Rectal smooth muscle tissue (tissue), 1 donor: ENCODE results near the gene HID1.

Experiments used
- H3K27ac ChIP-seq: one replicate; pipeline ENCODE4 v1.7.0; 2013; ENCODE audit warnings: low read depth, low read length, inconsistent platforms
- H3K27me3 ChIP-seq: one replicate; pipeline ENCODE4 v1.7.0; 2013; ENCODE audit warnings: low read length; ENCODE audit not compliant: control insufficient read depth, insufficient read depth
- H3K36me3 ChIP-seq: one replicate; pipeline ENCODE4 v1.7.0; 2013; ENCODE audit warnings: low read length; ENCODE audit not compliant: control insufficient read depth, insufficient read depth
- H3K4me1 ChIP-seq: one replicate; pipeline ENCODE4 v1.7.0; 2013; ENCODE audit warnings: low read length; ENCODE audit not compliant: control insufficient read depth, insufficient read depth
- H3K4me3 ChIP-seq: one replicate; pipeline ENCODE4 v1.7.0; 2013; ENCODE audit warnings: low read length
- H3K9ac ChIP-seq: one replicate; pipeline ENCODE4 v1.7.0; 2013; ENCODE audit warnings: low read length

Gene HID1

GRCh38 chr17:74972107-74972972 lies at the start of gene HID1:
Gene HID1, minus strand, starts transcription at chr17:74972759. Its CDS starts 103 bp downstream, at chr17:74972656.
- Histone ChIP-seq H3K27me3 (peaks cover 13% of the 10 kb centered on the region), H3K4me1 (no peaks in the 10 kb centered on the region), H3K4me3 (peak within 1 kb of the TSS; percentile 59), H3K9ac (no peak within 1 kb of the TSS), H3K36me3 (no peaks in the 10 kb centered on the region), H3K27ac (no peak within 1 kb of the TSS)

- H3K9ac ChIP-seq, result no peak overlapping the region
These were observed 48.0 kb upstream of the HID1 start for GRCh38 chr17:75020331-75021110.

GRCh38 chr17:75019710-75020109 lies 47.2 kb upstream of the HID1 start:
- no peak overlapping the region for H3K4me3 ChIP-seq

More at GRCh38 chr17:75020331-75021110, 48.0 kb upstream of the HID1 start:
- no peak overlapping the region for H3K4me3 ChIP-seq
- H3K4me1 ChIP-seq, result no peaks in the 10 kb centered on the region
- H3K36me3 ChIP-seq, result peaks cover 17% of the 10 kb centered on the region
- no peaks in the 10 kb centered on the region for H3K27me3 ChIP-seq
- H3K27ac ChIP-seq, result no peak overlapping the region

GRCh38 chr17:75019146-75019545 lies 46.6 kb upstream of the HID1 start:
- H3K27me3 ChIP-seq, result no peaks in the 10 kb centered on the region
- H3K9ac ChIP-seq, result no peak overlapping the region
- peaks cover 17% of the 10 kb centered on the region for H3K36me3 ChIP-seq
- no peaks in the 10 kb centered on the region for H3K4me1 ChIP-seq
- H3K4me3 ChIP-seq, result no peak overlapping the region
- no peak overlapping the region for H3K27ac ChIP-seq

More at GRCh38 chr17:75019710-75020109, 47.2 kb upstream of the HID1 start:
- Histone ChIP-seq H3K36me3 (peaks cover 17% of the 10 kb centered on the region), H3K9ac (no peak overlapping the region), H3K27me3 (no peaks in the 10 kb centered on the region), H3K27ac (no peak overlapping the region), H3K4me1 (no peaks in the 10 kb centered on the region)

GRCh38 chr17:75013092-75013559 lies 40.6 kb upstream of the HID1 start:
- peak overlapping the region; percentile 75 for H3K4me3 ChIP-seq
- no peaks in the 10 kb centered on the region for H3K36me3 ChIP-seq
- H3K27ac ChIP-seq, result peak overlapping the region; percentile 92
- peaks cover 15% of the 10 kb centered on the region for H3K4me1 ChIP-seq
- H3K9ac ChIP-seq, result peak overlapping the region; percentile 56
- no peaks in the 10 kb centered on the region for H3K27me3 ChIP-seq

- Histone ChIP-seq H3K27ac (peak within 1 kb of the TSS; percentile 92), H3K27me3 (no peaks in the 10 kb centered on the region), H3K36me3 (no peaks in the 10 kb centered on the region), H3K9ac (peak within 1 kb of the TSS; percentile 64), H3K4me1 (peaks cover 15% of the 10 kb centered on the region), H3K4me3 (peak within 1 kb of the TSS; percentile 75)
These were observed 40.0 kb upstream of the HID1 start, which contains the start of gene MRPL58 for GRCh38 chr17:75012346-75013091. Gene MRPL58, plus strand, starts transcription at chr17:75012670. Its CDS starts 17 bp downstream, at chr17:75012687.

- Histone ChIP-seq H3K27me3 (no peaks in the 10 kb centered on the region), H3K4me1 (peaks cover 15% of the 10 kb centered on the region), H3K36me3 (no peaks in the 10 kb centered on the region), H3K4me3 (peak overlapping the region; percentile 75), H3K27ac (peak overlapping the region; percentile 92), H3K9ac (peak overlapping the region; percentile 64)
These were observed 39.5 kb upstream of the HID1 start for GRCh38 chr17:75012096-75012345.

GRCh38 chr17:75011401-75012095 lies 39.0 kb upstream of the HID1 start:
- peaks cover 15% of the 10 kb centered on the region for H3K4me1 ChIP-seq
- peak overlapping the region; percentile 75 for H3K4me3 ChIP-seq
- no peak overlapping the region for H3K9ac ChIP-seq
- H3K27me3 ChIP-seq, result no peaks in the 10 kb centered on the region
- peak overlapping the region; percentile 92 for H3K27ac ChIP-seq
- H3K36me3 ChIP-seq, result no peaks in the 10 kb centered on the region

GRCh38 chr17:75010683-75011400 lies 38.3 kb upstream of the HID1 start:
- H3K27ac ChIP-seq, result peak overlapping the region; percentile 92
- no peaks in the 10 kb centered on the region for H3K36me3 ChIP-seq
- H3K4me3 ChIP-seq, result no peak overlapping the region
- H3K9ac ChIP-seq, result no peak overlapping the region
- peaks cover 15% of the 10 kb centered on the region for H3K4me1 ChIP-seq
- no peaks in the 10 kb centered on the region for H3K27me3 ChIP-seq

GRCh38 chr17:75009139-75009724 lies 36.7 kb upstream of the HID1 start:
- H3K36me3 ChIP-seq, result no peaks in the 10 kb centered on the region
- H3K27ac ChIP-seq, result no peak overlapping the region
- H3K4me3 ChIP-seq, result no peak overlapping the region
- H3K27me3 ChIP-seq, result no peaks in the 10 kb centered on the region
- H3K9ac ChIP-seq, result no peak overlapping the region
- H3K4me1 ChIP-seq, result peaks cover 15% of the 10 kb centered on the region

- no peak overlapping the region for H3K9ac ChIP-seq
- no peaks in the 10 kb centered on the region for H3K36me3 ChIP-seq
These were observed 35.8 kb upstream of the HID1 start for GRCh38 chr17:75008373-75008772.

More at GRCh38 chr17:75008373-75008772, 35.8 kb upstream of the HID1 start:
- Histone ChIP-seq H3K4me3 (no peak overlapping the region), H3K27ac (no peak overlapping the region), H3K4me1 (peaks cover 11% of the 10 kb centered on the region), H3K27me3 (no peaks in the 10 kb centered on the region)
